HepG2 (cell line): ENCODE results near the gene DMXL2. TPM values are rescaled to one million over a fixed set of nuclear protein-coding genes. Genes with fewer than 3 reads are reported as not detected.

Experiments
- ATAC-seq: fragments of 200-7000 bp; cut with Tn5 transposase; 3 replicates; pipeline ENCODE4 v1.9.1; 2020; ENCODE audit warnings: mild to moderate bottlenecking, moderate library complexity
- BruUV-seq: library from RNA; stranded (reverse); fragments of 400-500 nt; replicated peaks from 2 replicates; lab custom pipeline; 2021; lab: Mats Ljungman, UMichigan
- CTCF ChIA-PET: fragments of 300-600 bp; formaldehyde crosslinking; extraction: SDS; loops from one replicate; lab custom pipeline; 2021; ENCODE audit warnings: low total read pairs, inconsistent platforms, low intra/inter-chr PET ratio; lab: Yijun Ruan, JAX
- POLR2A ChIA-PET: fragments of 350-600 bp; sonication (Branson Sonifier 250); formaldehyde crosslinking; loops from one replicate; lab custom pipeline; 2020; ENCODE audit warnings: antibody characterized with exemption, inconsistent platforms; lab: Yijun Ruan, JAX
- DNase-seq: peaks from one replicate; pipeline ENCODE4 v3.0.0-alpha.2; 2015; ENCODE audit warnings: low spot score
- FAIRE-seq: peaks from 3 replicates; lab custom pipeline; 2011; peaks lifted over from hg19 to GRCh38; lab: Jason Lieb, UNC
- H2AFZ ChIP-seq: one replicate; pipeline ENCODE4 v1.6.1; 2011; ENCODE audit warnings: low read length, inconsistent platforms
- H3K27ac ChIP-seq: fragments of 300-600 bp; 3 replicates; pipeline ENCODE4 v1.8.0; 2011; ENCODE audit warnings: mixed run types, mild to moderate bottlenecking, mixed read lengths, low read length, inconsistent platforms; ENCODE audit not compliant: insufficient read depth; ENCODE audit errors: extremely low read length
- H3K27me3 ChIP-seq, 2 experiments: fragments of 200-600 bp in 1 of 2; 2 replicates in 1 of 2; 3 replicates in 1 of 2; pipeline versions ENCODE4 v1.6.0 to v1.8.0; 2011; ENCODE audit warnings: low read length in 2 of 2, mild to moderate bottlenecking in 2 of 2, moderate library complexity in 2 of 2, inconsistent platforms in 1 of 2; ENCODE audit not compliant: insufficient read depth in 2 of 2, control insufficient read depth in 1 of 2
- H3K36me3 ChIP-seq, 2 experiments: fragments of 200-600 bp in 1 of 2; replicated peaks in 1 of 2; 2 replicates in 1 of 2; 3 replicates in 1 of 2; pipeline versions ENCODE4 v1.5.1 to v1.8.0; 2011; ENCODE audit warnings: low read length in 2 of 2, inconsistent platforms in 1 of 2; ENCODE audit not compliant: insufficient read depth in 2 of 2, control insufficient read depth in 1 of 2
- H3K4me1 ChIP-seq: 2 replicates; pipeline ENCODE4 v1.5.1; 2012; ENCODE audit warnings: low read length, inconsistent platforms; ENCODE audit not compliant: insufficient read depth
- H3K4me2 ChIP-seq: 2 replicates; pipeline ENCODE4 v1.6.0; 2011; ENCODE audit warnings: low read depth, low read length, inconsistent platforms
- H3K4me3 ChIP-seq, 3 experiments: fragments of 200-600 bp in 1 of 3; sonication (generic), shearing (Covaris generic) in 1 of 3; replicated peaks in 1 of 3; 2 replicates each; pipeline ENCODE4 v1.5.1; 2011 to 2016; ENCODE audit warnings: low read length in 3 of 3, inconsistent platforms in 2 of 3, low read depth in 2 of 3, mild to moderate bottlenecking in 2 of 3, control low read depth in 1 of 3, mixed read lengths in 1 of 3; ENCODE audit not compliant: insufficient read depth in 1 of 3
- H3K79me2 ChIP-seq: one replicate; pipeline ENCODE4 v1.6.1; 2011; ENCODE audit warnings: low read length, inconsistent platforms; ENCODE audit not compliant: insufficient read depth
- H3K9ac ChIP-seq: 2 replicates; pipeline ENCODE4 v1.6.0; 2011; ENCODE audit warnings: mild to moderate bottlenecking, low read depth, low read length, inconsistent platforms; ENCODE audit not compliant: insufficient read depth
- H3K9me3 ChIP-seq: 2 replicates; pipeline ENCODE4 v1.5.1; 2012; ENCODE audit warnings: mild to moderate bottlenecking, low read length
- H4K20me1 ChIP-seq: 2 replicates; pipeline ENCODE4 v1.6.0; 2011; ENCODE audit warnings: inconsistent platforms, mild to moderate bottlenecking, low read length, moderate library complexity; ENCODE audit not compliant: insufficient read depth
- IRF1 ChIP-seq: sonication (generic); formaldehyde crosslinking; IDR thresholded peaks from 2 replicates; pipeline ENCODE4 v1.4.0; 2020; ENCODE audit warnings: low read depth, mild to moderate bottlenecking, missing genetic modification reagents
- RFXANK ChIP-seq: IDR thresholded peaks from 2 replicates; pipeline ENCODE4 v1.6.1; 2016
- SP1 ChIP-seq, 2 experiments: fragments of 450-650 bp in 1 of 2; sonication (generic) in 1 of 2; formaldehyde crosslinking in 1 of 2; IDR thresholded peaks; 2 replicates each; pipeline versions ENCODE4 v1.4.0 to v1.6.1; 2016 to 2020; ENCODE audit warnings: missing genetic modification reagents in 1 of 2
- TARDBP ChIP-seq: sonication (generic); formaldehyde crosslinking; IDR thresholded peaks from 2 replicates; pipeline ENCODE4 v1.8.0; 2022; ENCODE audit warnings: mild to moderate bottlenecking, missing genetic modification reagents
- TFE3 ChIP-seq: IDR thresholded peaks from 2 replicates; pipeline ENCODE4 v1.6.1; 2016
- YEATS4 ChIP-seq: sonication (generic); formaldehyde crosslinking; IDR thresholded peaks from 2 replicates; pipeline ENCODE4 v1.4.0; 2020; ENCODE audit warnings: missing genetic modification reagents, borderline replicate concordance
- ZNF10 ChIP-seq: sonication (generic); formaldehyde crosslinking; IDR thresholded peaks from 2 replicates; pipeline ENCODE4 v1.4.0; 2020; ENCODE audit warnings: mild to moderate bottlenecking, low read depth, missing genetic modification reagents, borderline replicate concordance
- ZNF207 ChIP-seq: fragments of 450-650 bp; IDR thresholded peaks from 2 replicates; pipeline ENCODE4 v1.6.1; 2016; ENCODE audit warnings: antibody characterized with exemption, borderline replicate concordance
- ZNF460 ChIP-seq: sonication (generic); formaldehyde crosslinking; IDR thresholded peaks from 2 replicates; pipeline ENCODE4 v1.5.1; 2020; ENCODE audit warnings: missing genetic modification reagents, mild to moderate bottlenecking, borderline replicate concordance
- ZNF607 ChIP-seq: sonication (generic); formaldehyde crosslinking; IDR thresholded peaks from 2 replicates; pipeline ENCODE4 v1.5.1; 2020; ENCODE audit warnings: missing genetic modification reagents, mild to moderate bottlenecking, borderline replicate concordance
- ZNF619 ChIP-seq: sonication (generic); formaldehyde crosslinking; IDR thresholded peaks from 2 replicates; pipeline ENCODE4 v1.4.0; 2020; ENCODE audit warnings: mild to moderate bottlenecking, missing genetic modification reagents
- ZNF710 ChIP-seq: sonication (generic); formaldehyde crosslinking; IDR thresholded peaks from 2 replicates; pipeline ENCODE4 v1.5.0; 2020; ENCODE audit warnings: mild to moderate bottlenecking, missing genetic modification reagents, borderline replicate concordance
- ZNF800 ChIP-seq: sonication (generic); formaldehyde crosslinking; IDR thresholded peaks from 2 replicates; pipeline ENCODE4 v1.4.0; 2020; ENCODE audit warnings: missing genetic modification reagents
- WGBS: methylation state at CpG from one replicate; pipeline ENCODE4 v1.1.6; 2017; ENCODE audit warnings: low lambda C conversion rate; 5-methylcytosine and 5-hydroxymethylcytosine counted together
- in situ Hi-C: cut with HindIII; loops from 2 replicates; pipeline ENCODE4 v1.10.0; 2017; ENCODE audit warnings: low pct_unique_long_range_greater_than_20kb; ENCODE audit not compliant: extremely low pct_ligation_motif_present
- intact Hi-C: fragments of 100-400 bp; cut with micrococcal nuclease; formaldehyde crosslinking; loops from one replicate; pipeline ENCODE4 v1.10.0; 2022; ENCODE audit not compliant: unreplicated experiment
- polyA plus RNA-seq, 8 experiments: library from polyadenylated mRNA; depleted of rRNA in 3 of 8; stranded (reverse) in 7 of 8; unstranded in 1 of 8; fragments of >200 nt; fragmentation: Illumina TruSeq in 4 of 8; extraction: Trizol in 4 of 8; gene quantifications; 2 replicates each; pipeline versions ENCODE4 v1.2.1 to v1.2.3, GENCODE V29; 2011 to 2016; ENCODE audit warnings: low read depth in 4 of 8, missing spikeins in 1 of 8, mixed read lengths in 1 of 8; ENCODE audit not compliant: insufficient read depth in 1 of 8
- total RNA-seq, 5 experiments: library from RNA; depleted of rRNA; stranded (reverse); fragments of >200 nt; fragmentation: Illumina TruSeq; extraction: Trizol; gene quantifications; 2 replicates each; pipeline ENCODE4 v1.2.3, GENCODE V29; 2016; ENCODE audit warnings: low read depth in 1 of 5

DMXL2 gene
- total and polyA plus RNA-seq, 2 of the 13 experiments (the other 11 are each of a cell fraction or from before 2014, with no cell fraction given) = 11.6 to 15.3 TPM

GRCh38 chr15:51405693-51406523 lies 216.7 kb downstream of the DMXL2 start (continued):
- TF ChIP-seq ZNF619 (CRISPR knock-in tag) (no peak), TFE3 (no peak)

- no peak overlapping the region for H3K4me3 ChIP-seq
- no peaks in the 10 kb centered on the region for H3K9me3 ChIP-seq
- ChIA-PET CTCF (interaction anchor here (1.1 to 1.8 kb wide), 3 partner anchors 95 to 241 kb away, joined by 4 to 5 read pairs (median 4); no protein-coding TSS in a partner anchor), POLR2A (no interaction called here)
- H3K27ac ChIP-seq = no peak overlapping the region
- FAIRE-seq (no peak), ATAC-seq (no peak), DNase-seq (no peak)
- no peak overlapping the region for H2AFZ ChIP-seq
- no peak overlapping the region for H3K4me2 ChIP-seq
- no peaks in the 10 kb centered on the region for H3K36me3 ChIP-seq
- intact Hi-C loops = loop anchor here (2.0 kb wide), 2 partner anchors 95 to 123 kb away; no protein-coding TSS in a partner anchor
- H3K79me2 ChIP-seq = no peaks in the 10 kb centered on the region
- peaks cover 16% of the 10 kb centered on the region for H3K4me1 ChIP-seq
- H4K20me1 ChIP-seq = no peaks in the 10 kb centered on the region
- 44% methylated on average over 9 of the region's 9 CpGs for WGBS
- BruUV-seq = no TSS peak
- no peak overlapping the region for H3K9ac ChIP-seq
- H3K27me3 ChIP-seq = peaks cover 0 to 7% of the 10 kb centered on the region in 2 experiments; a peak in 3 of 5 replicates
- in situ Hi-C loops = loop anchor here (5.0 kb wide), 1 partner anchor 242 kb away; no protein-coding TSS in a partner anchor
- TF ChIP-seq ZNF207 (no peak), RFXANK (CRISPR knock-in tag) (no peak), SP1 (IDR thresholded peaks at IDR 0.05) (no peak), SP1 (CRISPR knock-in tag; IDR thresholded peaks at IDR 0.05) (no peak), IRF1 (CRISPR knock-in tag) (no peak), ZNF460 (CRISPR knock-in tag) (no peak), TARDBP (CRISPR knock-in tag) (no peak), ZNF607 (CRISPR knock-in tag) (no peak), YEATS4 (CRISPR knock-in tag) (no peak), ZNF10 (CRISPR knock-in tag) (no peak), ZNF800 (CRISPR knock-in tag) (no peak), ZNF710 (CRISPR knock-in tag) (no peak)
Observed at GRCh38 chr15:51403946-51404695, 218.4 kb downstream of the DMXL2 start.
